HepG2 (cell line): ENCODE measurements around the gene SPTAN1.

ENCODE experiments used
- E2F5 ChIP-seq: sonication (generic); formaldehyde crosslinking; conservative IDR thresholded peaks from 2 replicates; pipeline ENCODE4 v1.4.0; 2020; ENCODE audit warnings: missing genetic modification reagents
- HDAC2 ChIP-seq: sonication (generic); formaldehyde crosslinking; IDR thresholded peaks from 2 replicates; pipeline ENCODE4 v1.4.0; 2020; ENCODE audit warnings: missing genetic modification reagents
- KLF6 ChIP-seq: IDR thresholded peaks from 2 replicates; pipeline ENCODE4 v1.8.0; 2016; ENCODE audit warnings: missing biosample characterization, missing genetic modification reagents
- SMAD1 ChIP-seq: sonication (generic); formaldehyde crosslinking; IDR thresholded peaks from 2 replicates; pipeline ENCODE4 v1.4.0; 2020; ENCODE audit warnings: missing genetic modification reagents, low read depth, mild to moderate bottlenecking, borderline replicate concordance
- ZBTB7A ChIP-seq: sonication (generic); formaldehyde crosslinking; IDR thresholded peaks from 2 replicates; pipeline ENCODE4 v1.8.0; 2022; ENCODE audit warnings: mild to moderate bottlenecking, missing genetic modification reagents

- TF ChIP-seq ZBTB7A (CRISPR knock-in tag) = no peak
- TF ChIP-seq HDAC2 (CRISPR knock-in tag) = no peak
- TF ChIP-seq KLF6 (CRISPR knock-in tag) = no peak
- no peak for TF ChIP-seq E2F5 (CRISPR knock-in tag)
- no peak for TF ChIP-seq SMAD1
These were observed 3.5 kb upstream of the SPTAN1 start for GRCh38 chr9:128548876-128549275.
